Putamen (tissue), 1 donor: ENCODE data around the gene SS18L1.

Experiments used
- DNase-seq: peaks from one replicate; pipeline ENCODE4 v3.0.0-alpha.2; 2016; ENCODE audit warnings: low spot score

The SS18L1 gene

GRCh38 chr20:62226707-62227590, 83.4 kb downstream of the SS18L1 start:
- DNase-seq = no peak

GRCh38 chr20:62227591-62227976, 84.0 kb downstream of the SS18L1 start:
- no peak for DNase-seq

GRCh38 chr20:62227977-62228958, 84.7 kb downstream of the SS18L1 start:
- DNase-seq = no peak

- DNase-seq = no peak
Measured at GRCh38 chr20:62228982-62229545, 85.5 kb downstream of the SS18L1 start.

- DNase-seq = no peak
Measured at GRCh38 chr20:62229667-62230066, 86.1 kb downstream of the SS18L1 start.

GRCh38 chr20:62230276-62230675, 86.7 kb downstream of the SS18L1 start:
- no peak for DNase-seq

GRCh38 chr20:62230696-62231095, 87.1 kb downstream of the SS18L1 start:
- no peak for DNase-seq

- DNase-seq = no peak
Measured at GRCh38 chr20:62231292-62231691, 87.7 kb downstream of the SS18L1 start.
